ENCODE results near the gene CREB5.
A peak's percentile ranks its signal among the peaks of the same experiment; 100 is the strongest.
"Not testable (repeated sequence)": the region's sequence is repeated elsewhere in the genome, so short reads cannot be mapped to it uniquely, and the experiment has no call there.

CREB5 gene

DNA sequence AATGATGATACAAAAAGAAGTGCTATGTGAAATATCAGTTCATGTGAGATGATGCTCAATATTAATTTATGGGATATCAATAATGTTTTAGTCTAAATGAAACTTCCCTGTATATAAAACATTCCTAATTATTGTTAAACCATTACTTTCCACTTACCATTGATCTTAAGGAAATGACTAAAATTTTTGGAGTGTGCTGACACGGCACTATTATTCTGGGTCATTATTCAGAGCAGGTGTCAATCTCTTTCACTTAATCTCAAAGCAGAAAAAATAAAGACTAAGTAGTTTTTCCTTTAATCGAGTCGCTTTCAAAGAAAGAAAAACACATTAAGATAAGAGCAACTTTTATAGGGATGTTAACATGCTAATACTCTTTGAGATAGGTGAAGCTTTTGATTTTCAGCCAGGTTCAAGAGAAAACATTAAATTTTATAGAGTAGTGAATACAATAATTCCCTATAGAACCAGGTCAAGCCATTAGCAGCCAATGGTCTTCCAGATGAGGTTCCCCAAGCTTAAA, 11.4 kb upstream of the CREB5 start:
- no peak for DNase-seq
- in situ Hi-C loops (cut with HindIII; ENCODE audit: low pct_ligation_motif_present, low pct_unique_long_range_greater_than_20kb, low sequenced_read_pairs) = no loop called here

DNA sequence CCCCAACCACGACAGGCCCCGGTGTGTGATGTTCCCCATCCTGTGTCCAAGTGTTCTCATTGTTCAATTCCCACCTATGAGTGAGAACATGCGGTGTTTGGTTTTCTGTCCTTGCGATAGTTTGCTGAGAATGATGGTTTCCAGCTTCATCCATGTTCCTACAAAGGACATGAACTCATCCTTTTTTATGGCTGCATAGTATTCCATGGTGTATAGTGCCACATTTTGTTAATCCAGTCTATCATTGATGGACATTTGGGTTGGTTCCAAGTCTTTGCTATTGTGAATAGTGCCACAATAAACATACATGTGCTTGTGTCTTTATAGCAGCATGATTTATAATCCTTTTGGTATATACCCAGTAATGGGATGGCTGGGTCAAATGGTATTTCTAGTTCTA, 10.8 kb upstream of the CREB5 start:
- DNase-seq; in situ Hi-C loops (cut with HindIII; ENCODE audit: low pct_ligation_motif_present, low pct_unique_long_range_greater_than_20kb, low sequenced_read_pairs): not testable (repeated sequence)

DNA sequence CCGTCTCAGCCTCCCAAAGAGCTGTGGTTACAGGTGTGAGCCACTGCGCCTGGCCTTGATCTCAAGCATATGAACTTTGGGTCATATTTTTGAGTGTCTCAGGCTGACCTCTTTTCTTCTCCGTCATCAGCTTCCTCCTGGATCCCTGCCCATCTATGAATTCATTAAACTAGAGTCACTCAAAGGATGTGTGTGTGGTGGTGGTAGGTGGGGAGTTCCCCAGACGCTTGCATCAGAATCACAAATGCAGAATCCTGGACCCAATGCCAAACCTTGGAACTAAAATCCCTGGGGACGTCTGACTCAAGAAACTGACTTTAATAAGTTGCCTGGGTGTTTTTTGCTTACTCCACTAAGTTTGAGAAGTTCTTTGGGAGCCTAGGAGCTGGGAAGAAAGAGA, 6.7 kb upstream of the CREB5 start:
- DNase-seq = peak; percentile 86
- in situ Hi-C loops (cut with HindIII; ENCODE audit: low pct_ligation_motif_present, low pct_unique_long_range_greater_than_20kb, low sequenced_read_pairs) = no loop called here

DNA sequence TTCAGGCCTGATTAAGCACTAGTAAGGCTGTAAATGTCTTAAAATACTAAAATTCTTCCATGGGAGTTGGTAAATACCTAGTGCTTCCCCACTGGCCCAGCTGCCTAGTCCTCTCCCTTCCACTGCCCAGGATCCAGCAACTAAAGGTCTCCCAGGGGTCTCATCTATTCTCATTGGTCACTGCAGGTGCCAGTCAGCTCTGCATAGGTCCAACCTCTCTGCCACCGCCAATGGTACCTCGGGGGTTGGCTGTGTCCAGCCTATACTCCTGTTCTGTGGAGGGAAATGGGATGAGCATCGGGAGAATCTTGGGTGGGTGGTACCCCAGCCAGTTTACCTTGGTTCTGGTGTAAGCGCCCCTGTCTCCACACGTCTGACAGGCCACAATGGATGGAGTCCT, 6.1 kb upstream of the CREB5 start:
- DNase-seq = peak; percentile 79
- in situ Hi-C loops (cut with HindIII; ENCODE audit: low pct_ligation_motif_present, low pct_unique_long_range_greater_than_20kb, low sequenced_read_pairs) = no loop called here

DNA sequence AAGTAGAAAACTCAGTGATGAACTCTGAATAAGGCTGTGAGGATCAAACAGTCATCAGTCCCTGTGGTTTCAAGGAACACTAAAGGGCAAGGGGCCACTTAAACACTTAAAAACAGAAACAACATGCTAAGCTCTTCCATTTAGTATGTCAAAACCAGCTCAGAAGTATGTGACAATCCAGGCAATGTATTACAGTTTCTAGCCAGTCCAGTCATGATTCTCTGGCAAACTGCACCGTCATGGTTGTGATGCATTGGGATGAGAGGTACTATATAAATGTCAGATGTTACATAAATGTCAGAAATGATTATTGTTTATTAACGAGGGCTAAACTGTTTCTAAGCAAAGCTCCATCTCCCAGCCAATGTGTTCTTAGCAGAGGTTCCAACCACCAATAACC, 4.7 kb upstream of the CREB5 start:
- no peak for DNase-seq
- in situ Hi-C loops (cut with HindIII; ENCODE audit: low pct_ligation_motif_present, low pct_unique_long_range_greater_than_20kb, low sequenced_read_pairs) = no loop called here

DNA sequence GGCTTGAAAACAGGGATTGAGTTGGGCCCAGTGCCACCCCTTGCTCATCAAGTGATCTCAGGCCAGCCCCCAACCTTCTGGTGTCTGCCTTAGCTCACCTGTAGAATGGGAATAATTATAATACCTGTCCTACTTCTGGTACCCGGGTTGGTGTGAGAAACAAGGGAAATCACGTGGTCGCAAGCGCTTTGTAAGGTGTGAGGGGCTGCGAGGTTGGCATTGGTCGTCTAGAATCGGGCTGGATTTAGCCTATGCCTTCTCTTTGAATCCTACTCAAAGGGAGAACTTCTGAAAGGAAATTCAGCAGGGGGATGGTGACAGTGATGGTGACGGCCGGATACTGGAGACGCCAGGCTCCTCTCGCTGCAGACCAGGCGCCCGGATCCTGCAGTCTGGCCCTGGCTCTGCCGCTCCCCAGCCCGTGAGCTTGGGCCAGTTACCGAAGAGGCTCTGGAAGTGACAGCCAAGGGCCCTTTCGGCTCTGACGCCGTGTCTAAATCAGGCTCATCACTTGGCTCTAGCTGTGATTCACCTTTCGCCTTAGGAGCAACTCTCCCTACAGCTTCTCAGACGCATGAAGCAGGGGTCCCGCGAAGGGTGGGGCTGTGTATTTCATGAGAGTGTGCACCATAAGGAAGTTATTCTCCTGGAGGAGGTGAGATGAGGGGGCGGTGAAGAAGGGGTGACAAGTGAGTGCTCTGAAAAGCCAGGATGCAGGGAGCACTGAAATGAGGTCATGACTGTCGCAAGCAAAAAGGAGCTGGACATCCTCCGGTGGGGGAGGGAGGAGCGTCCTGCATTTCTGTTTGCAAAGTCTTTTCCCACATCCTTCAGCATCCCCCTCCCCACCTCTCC, 4.0 kb upstream of the CREB5 start:
- in situ Hi-C loops (cut with HindIII; ENCODE audit: low pct_ligation_motif_present, low pct_unique_long_range_greater_than_20kb, low sequenced_read_pairs) = no loop called here
- no peak for DNase-seq

DNA sequence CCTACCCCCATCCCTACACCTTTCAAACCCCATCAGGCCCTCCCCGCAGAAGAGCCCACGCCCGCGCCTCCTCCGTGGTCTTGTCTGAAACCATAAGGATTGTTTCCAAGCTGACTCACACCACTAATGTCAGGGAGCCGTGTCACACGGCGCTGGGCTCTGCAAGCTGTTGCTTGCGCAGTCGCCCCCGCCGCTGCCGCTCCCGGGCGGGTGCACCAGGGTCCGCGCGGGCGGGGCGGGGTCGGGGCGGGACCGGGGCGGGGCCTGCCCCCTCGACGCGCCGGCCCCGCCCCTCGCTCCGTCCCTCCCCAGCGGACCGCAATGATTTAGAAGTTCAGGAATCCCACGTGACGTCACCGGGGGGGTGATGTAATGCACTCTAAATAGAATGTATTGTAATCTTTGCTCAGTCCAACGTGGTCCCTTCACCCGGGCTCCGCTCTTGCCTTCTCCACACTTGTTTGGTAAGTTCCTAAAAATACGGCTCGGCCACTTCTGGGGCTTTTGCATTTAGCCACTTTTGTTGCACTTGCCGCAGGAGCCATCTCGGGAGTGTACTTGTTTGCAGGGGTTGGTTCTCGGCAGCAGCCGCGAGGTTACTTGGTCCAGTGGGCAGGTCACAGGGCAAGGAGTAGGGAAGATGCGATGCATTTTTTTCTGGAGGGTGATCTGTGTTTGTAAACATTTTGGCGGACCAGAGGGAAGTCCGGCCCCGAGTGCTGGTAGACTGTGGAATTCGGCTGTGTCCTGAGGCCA, 3.2 kb upstream of the CREB5 start:
- in situ Hi-C loops (cut with HindIII; ENCODE audit: low pct_ligation_motif_present, low pct_unique_long_range_greater_than_20kb, low sequenced_read_pairs) = no loop called here

DNA sequence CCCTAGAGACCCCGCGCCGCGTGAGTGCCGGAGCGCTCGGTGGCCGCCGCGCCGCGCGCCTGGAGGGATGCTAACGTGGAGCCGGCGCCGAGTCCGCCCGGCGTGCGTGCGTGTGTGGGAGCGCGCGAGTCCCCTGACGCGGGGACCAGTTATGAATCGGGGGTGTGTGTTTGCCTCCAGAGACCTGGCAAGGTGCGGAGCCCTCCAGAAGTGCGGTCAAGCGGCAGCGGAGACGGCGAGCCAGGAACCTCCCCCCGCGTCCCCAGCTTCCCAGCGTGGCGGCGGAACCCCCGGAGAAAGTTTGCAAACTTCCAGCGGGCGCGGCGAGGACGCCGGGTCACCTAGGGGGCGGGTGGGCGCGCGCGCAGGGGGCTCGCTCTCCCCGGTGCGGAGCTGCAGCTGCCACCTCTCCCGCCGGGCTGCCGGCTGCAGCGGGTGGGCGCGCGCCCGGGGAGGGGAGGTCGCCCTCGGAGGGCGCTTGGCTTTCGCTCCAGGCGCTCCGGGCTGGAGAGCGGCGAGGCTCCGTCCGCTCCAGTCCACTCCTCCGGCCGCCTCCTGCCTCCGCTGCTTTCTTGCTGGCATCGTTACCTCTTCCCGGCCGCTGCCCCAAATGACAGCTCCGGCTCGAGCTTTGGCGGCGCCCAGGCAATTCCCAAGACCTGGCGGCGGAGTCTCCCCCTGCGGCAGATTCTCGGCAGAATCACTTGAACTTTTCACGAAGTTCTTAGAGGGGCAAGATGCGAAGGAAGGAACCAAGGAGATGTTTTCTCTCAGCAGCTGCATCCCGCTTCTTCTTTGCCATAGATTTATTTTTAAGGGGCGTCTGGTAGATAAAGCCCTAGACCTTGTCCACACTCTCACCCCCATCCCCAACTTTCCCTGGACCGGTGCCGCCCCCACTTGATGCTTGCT, 2.3 kb upstream of the CREB5 start:
- DNase-seq = peak; percentile 63
- in situ Hi-C loops (cut with HindIII; ENCODE audit: low pct_ligation_motif_present, low pct_unique_long_range_greater_than_20kb, low sequenced_read_pairs) = no loop called here

More for the DNA sequence above, 3.2 kb upstream of the CREB5 start:
- DNase-seq = peak; percentile 99

DNA sequence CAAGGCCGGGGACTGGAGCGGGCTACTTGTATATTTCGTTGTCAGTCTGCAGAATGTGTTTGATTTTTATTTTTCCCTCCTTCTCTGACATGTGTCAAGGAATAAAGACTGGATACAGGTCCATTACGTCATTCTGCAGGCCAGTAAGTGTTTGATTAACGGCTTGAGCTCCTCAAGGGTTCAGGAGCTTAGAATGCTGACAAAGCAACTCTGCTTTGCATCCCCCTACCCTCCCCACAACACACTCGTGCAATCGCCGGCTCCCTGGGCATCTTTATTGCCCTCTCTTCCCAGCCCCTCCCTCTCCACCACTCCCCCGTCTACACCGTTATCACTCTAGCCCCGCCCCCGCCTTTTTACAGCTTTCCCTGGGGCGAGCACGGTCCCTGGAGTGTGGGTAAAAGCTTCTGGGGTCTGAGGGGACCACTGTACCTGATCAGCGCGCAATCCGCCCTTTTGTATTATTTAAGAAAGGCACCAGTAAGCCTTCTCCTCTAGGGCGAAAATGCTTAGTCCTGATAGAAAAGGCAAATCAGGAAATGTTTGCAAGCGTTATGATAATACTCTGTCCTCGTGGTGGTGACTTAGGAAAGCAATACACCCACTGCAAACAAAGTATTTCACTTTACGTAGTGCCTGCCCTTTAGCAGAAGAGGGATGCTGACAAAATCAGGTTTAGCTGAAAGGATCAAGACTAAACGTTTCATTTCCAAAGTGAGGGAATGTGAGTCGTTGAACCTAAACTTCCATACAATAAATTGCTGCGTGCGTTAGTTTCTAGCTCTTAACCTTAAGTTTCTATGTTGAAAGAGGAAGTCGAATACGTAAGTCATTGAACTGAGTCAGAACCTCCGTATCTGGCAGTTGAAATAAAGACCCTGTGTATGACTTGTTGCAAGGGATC, 1.4 kb upstream of the CREB5 start:
- peak; percentile 81 for DNase-seq
- in situ Hi-C loops (cut with HindIII; ENCODE audit: low pct_ligation_motif_present, low pct_unique_long_range_greater_than_20kb, low sequenced_read_pairs) = no loop called here

DNA sequence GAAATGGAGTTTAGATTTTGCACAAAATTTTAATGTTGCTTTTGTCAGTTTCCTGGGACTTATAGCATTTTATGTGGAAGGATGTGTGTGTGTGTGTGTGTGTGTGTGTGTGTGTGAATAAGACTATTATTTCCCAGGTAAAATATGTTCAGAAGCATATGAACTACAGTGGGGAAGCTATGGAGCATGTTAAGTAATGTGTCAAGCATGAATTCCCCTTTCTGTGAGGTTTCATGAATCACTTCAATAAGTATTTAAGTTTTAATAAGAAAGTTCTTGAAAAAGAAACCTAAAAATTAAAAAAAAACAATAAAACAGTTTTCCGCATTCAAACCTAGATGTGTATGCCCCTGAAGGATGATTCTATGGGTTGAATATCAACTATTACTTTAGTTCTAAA, 693 bp downstream of the CREB5 start:
- DNase-seq = peak; percentile 33
- in situ Hi-C loops (cut with HindIII; ENCODE audit: low pct_ligation_motif_present, low pct_unique_long_range_greater_than_20kb, low sequenced_read_pairs) = no loop called here

DNA sequence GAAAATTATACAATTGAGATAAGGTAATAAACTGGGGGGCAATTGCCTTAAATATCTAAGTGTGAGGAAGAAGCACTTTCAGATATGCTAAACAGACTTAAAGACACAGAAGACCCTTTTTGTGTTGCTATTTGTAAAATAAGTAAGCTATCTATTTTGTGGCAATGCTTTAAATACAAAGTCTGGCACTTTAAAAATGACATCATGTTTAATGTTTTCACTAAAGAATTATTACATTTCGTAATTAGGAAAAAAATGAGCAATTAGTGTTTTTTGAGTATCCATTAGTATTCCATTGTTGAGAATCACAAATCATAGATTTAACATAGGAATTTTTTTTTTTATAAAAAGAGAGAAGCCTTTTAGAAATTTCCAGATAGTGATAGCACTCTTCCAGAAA, 2.1 kb downstream of the CREB5 start:
- in situ Hi-C loops (cut with HindIII; ENCODE audit: low pct_ligation_motif_present, low pct_unique_long_range_greater_than_20kb, low sequenced_read_pairs) = no loop called here

DNA sequence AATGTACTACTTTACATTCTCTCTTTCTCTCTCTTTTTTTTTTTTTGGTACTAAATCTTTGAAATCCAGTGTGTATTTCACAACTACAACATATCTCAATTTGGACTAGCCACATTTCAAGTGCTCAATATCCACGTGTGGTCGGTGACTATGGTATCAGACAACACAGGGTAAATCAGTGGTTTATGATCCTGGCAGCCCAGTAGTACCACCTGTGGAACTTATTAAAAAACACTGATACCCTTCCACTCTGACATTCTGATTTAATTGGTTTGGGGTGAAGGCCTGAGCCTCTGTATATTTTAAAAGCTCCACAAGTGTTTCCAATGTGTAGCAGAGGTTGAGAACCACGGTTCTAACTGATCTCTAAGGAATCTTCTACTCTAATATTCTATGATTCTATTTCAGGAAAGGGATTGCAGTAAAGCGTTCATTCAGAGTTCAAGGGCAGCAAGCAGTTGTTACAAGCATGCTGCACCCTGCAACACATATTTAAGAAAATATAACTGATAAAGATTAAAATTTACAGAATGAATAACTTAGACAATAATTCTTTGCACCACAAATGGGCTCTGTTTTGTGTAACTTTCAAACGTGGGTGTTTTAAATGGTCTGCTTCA, 5.1 kb downstream of the CREB5 start:
- in situ Hi-C loops (cut with HindIII; ENCODE audit: low pct_ligation_motif_present, low pct_unique_long_range_greater_than_20kb, low sequenced_read_pairs) = no loop called here
- no peak for DNase-seq

More for the DNA sequence above, 2.1 kb downstream of the CREB5 start:
- DNase-seq = no peak

DNA sequence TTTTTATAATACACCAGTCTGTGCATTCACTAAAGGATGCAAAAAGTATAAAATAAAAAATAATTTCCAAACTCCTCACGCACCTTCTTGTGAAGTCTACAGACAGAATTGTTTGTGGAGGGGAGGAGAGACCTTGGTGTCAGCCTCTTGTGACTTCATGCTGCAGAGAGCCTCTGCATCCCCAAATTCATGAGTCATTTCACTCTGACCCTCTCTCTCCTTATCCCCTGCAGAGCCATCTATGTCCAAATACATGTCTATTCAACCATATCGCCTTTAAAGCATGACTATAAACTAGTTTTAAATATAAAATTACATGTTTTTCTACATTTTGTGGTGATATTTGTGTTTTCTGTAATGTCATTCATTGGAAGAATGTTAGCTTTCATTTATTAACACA, 6.0 kb downstream of the CREB5 start:
- in situ Hi-C loops (cut with HindIII; ENCODE audit: low pct_ligation_motif_present, low pct_unique_long_range_greater_than_20kb, low sequenced_read_pairs) = no loop called here
- DNase-seq = peak; percentile 46

DNA sequence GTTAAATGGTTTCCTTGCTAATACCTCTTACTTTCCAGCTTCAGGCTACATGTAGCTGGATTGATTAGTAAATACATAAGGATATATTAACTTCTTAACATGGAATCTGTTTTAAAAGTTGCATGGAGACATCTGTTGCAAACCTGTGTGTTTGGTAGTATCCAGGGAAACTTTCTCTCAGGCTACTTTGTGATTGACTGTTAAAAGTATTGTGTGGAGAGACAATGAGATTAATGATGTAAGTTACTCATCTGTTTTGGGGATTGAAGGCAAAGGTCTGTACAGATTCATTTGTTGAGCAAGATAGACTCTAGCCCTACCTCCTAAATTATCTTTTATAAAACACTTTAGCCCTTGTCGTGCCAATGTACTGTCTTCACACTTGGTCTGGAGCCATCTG, 6.6 kb downstream of the CREB5 start:
- in situ Hi-C loops (cut with HindIII; ENCODE audit: low pct_ligation_motif_present, low pct_unique_long_range_greater_than_20kb, low sequenced_read_pairs) = no loop called here
- DNase-seq = no peak

DNA sequence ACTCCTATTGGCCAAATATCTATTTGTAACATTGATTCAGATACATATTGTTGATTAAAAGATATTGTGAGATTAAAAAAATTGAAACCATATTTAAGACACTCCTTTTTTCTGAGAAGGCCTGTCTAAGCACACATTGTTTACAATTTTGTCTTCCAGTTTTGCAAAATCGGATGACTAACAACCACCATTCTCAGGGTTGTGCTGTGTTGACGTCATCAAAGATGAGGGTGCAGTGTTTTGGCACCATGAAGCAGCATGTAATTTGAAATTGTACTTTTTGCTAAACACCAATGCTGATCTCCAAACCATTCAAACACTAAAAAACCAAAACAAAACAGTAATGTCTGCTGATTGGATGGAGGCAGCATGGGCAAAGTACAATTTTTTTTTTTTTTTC, 7.4 kb downstream of the CREB5 start:
- in situ Hi-C loops (cut with HindIII; ENCODE audit: low pct_ligation_motif_present, low pct_unique_long_range_greater_than_20kb, low sequenced_read_pairs) = no loop called here
- peak; percentile 35 for DNase-seq

DNA sequence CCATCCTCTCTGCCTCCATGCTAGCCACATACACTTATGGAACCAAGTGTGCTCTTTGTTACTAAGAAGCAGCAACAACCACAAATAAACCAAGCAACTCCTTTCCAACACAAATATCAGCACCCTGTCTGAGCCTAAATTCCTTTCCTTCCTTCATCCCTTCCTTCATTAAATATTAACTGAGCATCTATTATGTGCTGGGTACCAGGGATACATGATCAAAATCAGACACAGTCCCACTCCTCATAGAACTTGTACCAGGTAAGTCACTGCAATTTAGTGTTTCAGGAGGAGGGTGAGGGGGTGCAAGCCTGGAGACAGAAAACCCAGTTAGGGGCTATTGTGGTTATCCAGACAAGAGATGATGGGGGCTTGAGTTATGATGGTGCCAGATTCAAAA, 10.8 kb downstream of the CREB5 start:
- no peak for DNase-seq
- in situ Hi-C loops (cut with HindIII; ENCODE audit: low pct_ligation_motif_present, low pct_unique_long_range_greater_than_20kb, low sequenced_read_pairs) = no loop called here

DNA sequence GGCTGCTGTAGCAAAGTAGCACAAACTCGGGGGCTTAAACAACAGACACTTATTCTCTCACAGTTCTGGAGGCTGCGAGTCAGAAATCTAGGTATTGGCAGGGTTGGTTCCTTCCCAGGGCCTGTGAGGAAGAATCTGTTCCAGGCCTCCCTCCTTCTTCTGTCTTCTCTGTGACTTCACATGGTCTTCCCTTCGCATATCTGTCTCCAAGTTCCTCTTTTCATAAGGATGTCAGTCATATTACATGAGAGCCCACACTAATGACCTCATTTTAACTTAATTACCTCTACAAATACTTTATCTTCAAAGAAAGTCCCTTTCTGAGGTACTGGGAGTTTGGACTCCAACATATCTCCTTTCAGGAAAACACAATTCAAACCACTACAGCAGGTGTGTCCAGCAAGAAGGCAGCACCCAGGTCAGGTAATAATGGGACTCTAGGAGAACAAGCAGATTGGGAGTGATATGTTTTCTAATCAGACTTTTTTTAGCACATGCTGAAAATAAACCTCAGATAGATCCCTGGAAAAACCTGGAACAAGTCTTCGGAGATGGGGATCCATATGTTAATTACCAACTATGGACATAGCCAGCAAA, 11.7 kb downstream of the CREB5 start:
- no peak for DNase-seq
- in situ Hi-C loops (cut with HindIII; ENCODE audit: low pct_ligation_motif_present, low pct_unique_long_range_greater_than_20kb, low sequenced_read_pairs) = no loop called here

All from ACHN (cell line).